ENCODE results near the gene ARHGDIB.

GRCh38 chr12:14999695-15000365 lies 38.4 kb upstream of the ARHGDIB start:
- TF ChIP-seq CTCF (IDR thresholded peaks at IDR 0.05) (no peak), CREM (CRISPR knock-in tag; IDR thresholded peaks at IDR 0.05) (no peak), ETV6 (CRISPR knock-in tag; IDR thresholded peaks at IDR 0.05) (no peak), FOXP1 (CRISPR knock-in tag; IDR thresholded peaks at IDR 0.05; ENCODE audit: borderline replicate concordance) (no peak), ATF3 (CRISPR knock-in tag; conservative IDR thresholded peaks at IDR 0.05) (no peak), NFE2L1 (CRISPR knock-in tag; IDR thresholded peaks at IDR 0.05) (no peak), MAX (CRISPR knock-in tag; IDR thresholded peaks at IDR 0.05) (no peak), ESRRA (CRISPR knock-in tag; IDR thresholded peaks at IDR 0.05; ENCODE audit: borderline replicate concordance) (no peak), GTF2I (CRISPR knock-in tag; conservative IDR thresholded peaks at IDR 0.05) (no peak), SP1 (CRISPR knock-in tag; conservative IDR thresholded peaks at IDR 0.05) (no peak), ZNF317 (CRISPR knock-in tag; IDR thresholded peaks at IDR 0.05; ENCODE audit: borderline replicate concordance, low read depth) (no peak)

Data from WTC11 (cell line).